ENCODE results near the gene RBM34.
"Not testable (repeated sequence)": the region's sequence is repeated elsewhere in the genome, so short reads cannot be mapped to it uniquely, and the experiment has no call there.

RBM34 gene

GRCh38 chr1:235160957-235161684 is at the start of gene RBM34:
TSS of gene RBM34 (minus strand) at chr1:235161250. CDS start at chr1:235161226, 24 bp downstream.
- peaks cover 17% of the 10 kb centered on the region for H3K4me1 ChIP-seq (ENCODE audit: control insufficient read depth, insufficient read depth, low read length, unreplicated experiment)
- peaks cover 26% of the 10 kb centered on the region for H3K36me3 ChIP-seq (ENCODE audit: insufficient read depth, low read length)
- peak within 1 kb of the TSS; percentile 91 for H2AFZ ChIP-seq (ENCODE audit: low read length, unreplicated experiment)
- H3K27me3 ChIP-seq (ENCODE audit: insufficient read depth, low read length) = no peaks in the 10 kb centered on the region
- peaks cover 42% of the 10 kb centered on the region for H3K79me2 ChIP-seq (ENCODE audit: control insufficient read depth, insufficient read depth, low read length, unreplicated experiment)
- H3K4me3 ChIP-seq (ENCODE audit: low read depth, low read length) = peak within 1 kb of the TSS; percentile 96
- H3K27ac ChIP-seq (ENCODE audit: low read depth, low read length) = peak within 1 kb of the TSS; percentile 67

- Histone ChIP-seq H3K4me1 (ENCODE audit: control insufficient read depth, insufficient read depth, low read length, unreplicated experiment) (no peaks in the 10 kb centered on the region), H3K27ac (ENCODE audit: low read depth, low read length) (no peak overlapping the region), H2AFZ (ENCODE audit: low read length, unreplicated experiment) (no peak overlapping the region), H3K27me3 (ENCODE audit: insufficient read depth, low read length) (no peaks in the 10 kb centered on the region), H3K36me3 (ENCODE audit: insufficient read depth, low read length) (peaks cover 7% of the 10 kb centered on the region; the same call in 1 of the 2 replicates), H3K79me2 (ENCODE audit: control insufficient read depth, insufficient read depth, low read length, unreplicated experiment) (no peaks in the 10 kb centered on the region), H3K4me3 (ENCODE audit: low read depth, low read length) (no peak overlapping the region)
Measured at GRCh38 chr1:235207209-235207565, 46.1 kb upstream of the RBM34 start.

DNA sequence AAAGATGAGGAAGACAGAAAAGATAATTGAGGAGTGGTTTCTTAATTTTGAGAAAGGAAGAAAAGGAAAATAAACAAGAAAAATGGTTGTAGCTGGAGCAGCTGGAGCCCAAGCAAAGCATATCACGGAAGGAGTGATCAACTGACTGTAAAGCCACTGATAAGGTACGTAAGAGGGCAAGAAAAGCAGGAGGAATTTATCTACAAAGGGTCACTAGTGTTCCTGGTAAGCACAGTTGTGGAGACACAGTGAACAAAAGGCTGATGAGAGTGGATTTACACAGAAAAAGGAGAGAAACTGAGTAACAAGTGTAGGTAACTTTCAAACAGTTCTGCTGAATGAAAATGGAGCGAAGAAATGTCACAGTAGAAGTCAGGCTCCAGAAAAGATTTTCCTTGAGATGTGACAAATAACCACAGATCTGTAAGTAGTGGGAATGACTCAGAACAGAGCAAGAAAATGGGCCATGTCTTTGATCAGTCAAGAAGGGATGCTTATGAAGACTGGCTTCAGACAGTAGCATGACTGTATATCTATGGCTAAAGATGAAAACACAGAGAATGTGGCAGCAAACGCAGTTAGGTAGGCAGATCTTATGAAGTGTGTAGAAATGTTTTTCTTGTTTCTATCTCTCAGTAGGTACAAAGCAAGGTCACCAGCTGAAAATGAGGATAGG is 45.6 kb upstream of the RBM34 start:
- Histone ChIP-seq H3K4me3 (ENCODE audit: low read depth, low read length) (no peak overlapping the region), H3K27me3 (ENCODE audit: insufficient read depth, low read length) (no peaks in the 10 kb centered on the region), H3K4me1 (ENCODE audit: control insufficient read depth, insufficient read depth, low read length, unreplicated experiment) (no peaks in the 10 kb centered on the region), H3K79me2 (ENCODE audit: control insufficient read depth, insufficient read depth, low read length, unreplicated experiment) (no peaks in the 10 kb centered on the region), H2AFZ (ENCODE audit: low read length, unreplicated experiment) (no peak overlapping the region), H3K36me3 (ENCODE audit: insufficient read depth, low read length) (peaks cover 7% of the 10 kb centered on the region; the same call in 1 of the 2 replicates), H3K27ac (ENCODE audit: low read depth, low read length) (no peak overlapping the region)

GRCh38 chr1:235205687-235206086 is 44.6 kb upstream of the RBM34 start:
- Histone ChIP-seq H3K36me3 (ENCODE audit: insufficient read depth, low read length) (peaks cover 7% of the 10 kb centered on the region; the same call in 1 of the 2 replicates), H2AFZ (ENCODE audit: low read length, unreplicated experiment) (no peak overlapping the region), H3K79me2 (ENCODE audit: control insufficient read depth, insufficient read depth, low read length, unreplicated experiment) (no peaks in the 10 kb centered on the region), H3K27ac (ENCODE audit: low read depth, low read length) (no peak overlapping the region), H3K4me3 (ENCODE audit: low read depth, low read length) (no peak overlapping the region), H3K27me3 (ENCODE audit: insufficient read depth, low read length) (no peaks in the 10 kb centered on the region), H3K4me1 (ENCODE audit: control insufficient read depth, insufficient read depth, low read length, unreplicated experiment) (no peaks in the 10 kb centered on the region)

DNA sequence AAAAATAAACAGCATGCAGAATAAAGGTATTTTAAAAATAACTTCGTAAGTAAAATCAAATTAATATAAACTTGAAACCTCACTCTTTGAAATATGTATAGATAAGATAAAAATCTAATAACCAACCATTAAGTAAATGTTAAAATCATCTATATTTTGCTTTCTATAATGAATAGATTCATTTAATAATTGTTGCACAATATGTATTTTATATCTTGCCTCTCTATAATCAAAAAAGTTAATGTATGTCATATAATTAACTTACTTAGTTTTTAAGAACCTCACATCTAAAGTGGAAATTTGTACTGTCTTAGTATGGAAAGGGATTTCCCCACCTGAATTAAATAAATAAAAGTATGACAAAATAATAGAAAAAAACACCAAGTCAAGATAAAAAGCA is 42.4 kb upstream of the RBM34 start:
- H3K27ac ChIP-seq (ENCODE audit: low read depth, low read length) = no peak overlapping the region
- no peaks in the 10 kb centered on the region for H3K27me3 ChIP-seq (ENCODE audit: insufficient read depth, low read length)
- peaks cover 7% of the 10 kb centered on the region; the same call in 1 of the 2 replicates for H3K36me3 ChIP-seq (ENCODE audit: insufficient read depth, low read length)
- H3K79me2 ChIP-seq (ENCODE audit: control insufficient read depth, insufficient read depth, low read length, unreplicated experiment) = no peaks in the 10 kb centered on the region
- no peaks in the 10 kb centered on the region for H3K4me1 ChIP-seq (ENCODE audit: control insufficient read depth, insufficient read depth, low read length, unreplicated experiment)
- no peak overlapping the region for H3K4me3 ChIP-seq (ENCODE audit: low read depth, low read length)
- no peak overlapping the region for H2AFZ ChIP-seq (ENCODE audit: low read length, unreplicated experiment)

- not testable (repeated sequence) for H3K4me3 ChIP-seq (ENCODE audit: low read depth, low read length); H3K27me3 ChIP-seq (ENCODE audit: insufficient read depth, low read length); H3K27ac ChIP-seq (ENCODE audit: low read depth, low read length); H3K36me3 ChIP-seq (ENCODE audit: insufficient read depth, low read length); H2AFZ ChIP-seq (ENCODE audit: low read length, unreplicated experiment); H3K79me2 ChIP-seq (ENCODE audit: control insufficient read depth, insufficient read depth, low read length, unreplicated experiment); H3K4me1 ChIP-seq (ENCODE audit: control insufficient read depth, insufficient read depth, low read length, unreplicated experiment)
Measured at GRCh38 chr1:235202447-235202846, 41.4 kb upstream of the RBM34 start.

- H3K27me3 ChIP-seq (ENCODE audit: insufficient read depth, low read length) = no peaks in the 10 kb centered on the region
- H3K36me3 ChIP-seq (ENCODE audit: insufficient read depth, low read length) = peaks cover 3% of the 10 kb centered on the region; the same call in 1 of the 2 replicates
- no peak overlapping the region for H3K4me3 ChIP-seq (ENCODE audit: low read depth, low read length)
- no peaks in the 10 kb centered on the region for H3K4me1 ChIP-seq (ENCODE audit: control insufficient read depth, insufficient read depth, low read length, unreplicated experiment)
- H2AFZ ChIP-seq (ENCODE audit: low read length, unreplicated experiment) = no peak overlapping the region
- H3K27ac ChIP-seq (ENCODE audit: low read depth, low read length) = peak overlapping the region; percentile 27; the same call in 1 of the 2 replicates
- H3K79me2 ChIP-seq (ENCODE audit: control insufficient read depth, insufficient read depth, low read length, unreplicated experiment) = no peaks in the 10 kb centered on the region
Measured at GRCh38 chr1:235199441-235199840, 38.4 kb upstream of the RBM34 start.

GRCh38 chr1:235190431-235190830 is 29.4 kb upstream of the RBM34 start:
- Histone ChIP-seq H3K79me2 (ENCODE audit: control insufficient read depth, insufficient read depth, low read length, unreplicated experiment) (no peaks in the 10 kb centered on the region), H3K27ac (ENCODE audit: low read depth, low read length) (no peak overlapping the region), H3K27me3 (ENCODE audit: insufficient read depth, low read length) (no peaks in the 10 kb centered on the region), H3K36me3 (ENCODE audit: insufficient read depth, low read length) (peaks cover 18% of the 10 kb centered on the region), H3K4me3 (ENCODE audit: low read depth, low read length) (no peak overlapping the region), H3K4me1 (ENCODE audit: control insufficient read depth, insufficient read depth, low read length, unreplicated experiment) (peaks cover 5% of the 10 kb centered on the region), H2AFZ (ENCODE audit: low read length, unreplicated experiment) (no peak overlapping the region)

DNA sequence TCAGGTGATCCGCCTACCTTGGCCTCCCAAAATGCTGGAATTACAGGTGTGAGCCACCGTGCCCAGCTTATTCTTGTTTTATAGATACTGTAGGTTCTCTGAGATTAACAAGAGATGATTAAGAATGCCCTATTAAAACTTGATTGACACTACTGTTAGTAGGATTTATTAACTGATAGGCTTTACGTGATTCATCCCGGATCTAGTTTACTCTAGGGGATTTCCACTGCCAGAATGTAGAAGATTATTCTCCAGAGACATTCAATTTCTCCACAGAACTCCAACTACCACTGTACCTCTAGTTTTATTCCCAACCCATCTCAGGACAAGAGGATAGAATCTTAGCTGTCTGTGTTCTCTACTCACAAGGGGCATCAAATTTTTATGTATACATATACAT is 26.3 kb upstream of the RBM34 start:
- Histone ChIP-seq H3K27ac (ENCODE audit: low read depth, low read length) (no peak overlapping the region), H3K27me3 (ENCODE audit: insufficient read depth, low read length) (no peaks in the 10 kb centered on the region), H3K4me3 (ENCODE audit: low read depth, low read length) (no peak overlapping the region), H2AFZ (ENCODE audit: low read length, unreplicated experiment) (no peak overlapping the region), H3K79me2 (ENCODE audit: control insufficient read depth, insufficient read depth, low read length, unreplicated experiment) (no peaks in the 10 kb centered on the region), H3K36me3 (ENCODE audit: insufficient read depth, low read length) (peaks cover 11% of the 10 kb centered on the region), H3K4me1 (ENCODE audit: control insufficient read depth, insufficient read depth, low read length, unreplicated experiment) (peaks cover 5% of the 10 kb centered on the region)

DNA sequence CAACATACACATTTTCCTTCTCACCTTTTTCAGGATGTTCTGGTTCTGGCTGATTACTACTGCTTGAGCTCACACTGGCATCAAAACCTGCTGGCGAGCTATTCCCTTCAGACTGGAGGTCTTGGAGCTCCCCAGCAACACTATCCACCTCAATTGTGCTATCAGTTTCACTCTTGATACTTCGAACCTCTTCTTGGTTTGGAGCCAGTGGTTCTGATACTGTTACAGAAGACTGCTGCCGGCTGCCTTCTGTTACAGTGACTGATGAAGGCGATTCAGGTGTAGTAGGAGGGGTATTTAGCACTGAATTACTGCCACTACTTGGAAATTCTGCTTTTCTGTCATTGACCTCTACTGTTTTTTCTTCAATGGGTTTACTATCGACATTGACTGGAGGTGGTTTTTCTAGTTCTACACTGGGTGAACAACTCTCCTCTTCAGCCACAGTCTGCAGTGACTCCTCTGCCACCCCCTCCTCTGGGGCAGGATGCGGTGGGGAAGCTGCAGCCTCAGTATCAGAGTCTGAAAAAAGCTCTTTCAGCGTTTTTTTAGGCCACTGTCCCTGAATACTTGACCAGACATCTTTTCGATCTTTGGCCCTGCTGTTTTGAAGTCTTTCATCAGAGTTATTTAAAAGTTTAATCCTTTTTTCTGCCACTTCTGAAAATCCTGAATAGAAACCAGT is 20.7 kb upstream of the RBM34 start:
- Histone ChIP-seq H3K4me3 (ENCODE audit: low read depth, low read length) (no peak overlapping the region), H3K36me3 (ENCODE audit: insufficient read depth, low read length) (peaks cover 22% of the 10 kb centered on the region), H2AFZ (ENCODE audit: low read length, unreplicated experiment) (no peak overlapping the region), H3K4me1 (ENCODE audit: control insufficient read depth, insufficient read depth, low read length, unreplicated experiment) (no peaks in the 10 kb centered on the region), H3K27me3 (ENCODE audit: insufficient read depth, low read length) (no peaks in the 10 kb centered on the region), H3K27ac (ENCODE audit: low read depth, low read length) (no peak overlapping the region), H3K79me2 (ENCODE audit: control insufficient read depth, insufficient read depth, low read length, unreplicated experiment) (no peaks in the 10 kb centered on the region)

All from ACC112 (cell line).